Gastrocnemius medialis (tissue), 4 donors: Measurements from ENCODE around the gene KLK15. TPM values are rescaled to one million over a fixed set of nuclear protein-coding genes. Genes with fewer than 3 reads are reported as not detected.

Experiments
- ATAC-seq, 2 donors: fragments of 150-250 bp; one replicate each; pipeline ENCODE4 v1.9.1; 2016
- DNase-seq, 2 donors: peaks; one replicate each; pipeline ENCODE4 v3.0.0-alpha.2; 2019
- H3K27ac ChIP-seq, 4 donors: fragments of 200-600 bp; sonication (generic); 1 replicate in 1 of 4; 2 replicates in 3 of 4; pipeline ENCODE4 v1.5.1; 2016 to 2018; ENCODE audit warnings: mild to moderate bottlenecking in 2 of 4, moderate library complexity in 1 of 4
- H3K27me3 ChIP-seq, 3 donors: fragments of 200-600 bp; sonication (generic) in 2 of 3; 1 replicate in 1 of 3; 2 replicates in 2 of 3; pipeline versions ENCODE4 v1.5.1 to v1.6.0; 2016 to 2019; ENCODE audit warnings: mild to moderate bottlenecking in 1 of 3, moderate library complexity in 1 of 3
- H3K36me3 ChIP-seq, 2 donors: fragments of 200-600 bp; sonication (generic) in 1 of 2; one replicate each; pipeline ENCODE4 v1.5.1; 2017 to 2018
- H3K4me1 ChIP-seq, 2 donors: fragments of 200-600 bp; sonication (generic) in 1 of 2; one replicate each; pipeline ENCODE4 v1.5.1; 2016 to 2017; ENCODE audit warnings: mild to moderate bottlenecking in 2 of 2
- H3K4me3 ChIP-seq, 4 donors: fragments of 200-600 bp; sonication (generic) in 3 of 4; 1 replicate in 1 of 4; 2 replicates in 3 of 4; pipeline ENCODE4 v1.5.1; 2016 to 2019; ENCODE audit warnings: mild to moderate bottlenecking in 2 of 4
- H3K9me3 ChIP-seq, 3 donors: fragments of 200-600 bp; sonication (generic) in 2 of 3; 1 replicate in 1 of 3; 2 replicates in 2 of 3; pipeline ENCODE4 v1.5.1; 2016 to 2019
- POLR2A ChIP-seq, 2 donors: fragments of 450-650 bp; IDR thresholded peaks; one replicate each; pipeline ENCODE4 v1.6.1; 2017; ENCODE audit warnings: antibody characterized with exemption in 2 of 2, mild to moderate bottlenecking in 2 of 2, moderate library complexity in 2 of 2
- in situ Hi-C, 4 donors: fragments of 200-750 bp; cut with MboI; loops; one replicate each; pipeline versions ENCODE4 v1.15.0 to v1.8.0; 2017; ENCODE audit warnings: low sequenced_read_pairs in 4 of 4
- intact Hi-C: fragments of 100-400 bp; cut with DNase I; formaldehyde crosslinking; loops from one replicate; pipeline ENCODE4 v1.15.1; 2023; ENCODE audit warnings: low total_unique reads
- total RNA-seq, 4 donors: library from RNA; depleted of rRNA; stranded (reverse); fragments of >200 nt; gene quantifications; one replicate each; pipeline versions ENCODE4 v1.1.0 to v1.2.3, GENCODE V29; 2016
- TF ChIP-seq, protein P1 (sequence below), 5 experiments: fragments of 450-650 bp in 3 of 5; fragments of 200-600 bp in 2 of 5; sonication (generic) in 2 of 5; IDR thresholded peaks in 4 of 5; conservative IDR thresholded peaks in 1 of 5; 1 replicate in 4 of 5; 2 replicates in 1 of 5; pipeline ENCODE4 v1.5.1; 2016 to 2019; ENCODE audit warnings: antibody characterized with exemption in 5 of 5, mild to moderate bottlenecking in 3 of 5, moderate library complexity in 3 of 5

The KLK15 gene
- total RNA-seq, 4 donors from 2014 or later: not detected

DNA sequence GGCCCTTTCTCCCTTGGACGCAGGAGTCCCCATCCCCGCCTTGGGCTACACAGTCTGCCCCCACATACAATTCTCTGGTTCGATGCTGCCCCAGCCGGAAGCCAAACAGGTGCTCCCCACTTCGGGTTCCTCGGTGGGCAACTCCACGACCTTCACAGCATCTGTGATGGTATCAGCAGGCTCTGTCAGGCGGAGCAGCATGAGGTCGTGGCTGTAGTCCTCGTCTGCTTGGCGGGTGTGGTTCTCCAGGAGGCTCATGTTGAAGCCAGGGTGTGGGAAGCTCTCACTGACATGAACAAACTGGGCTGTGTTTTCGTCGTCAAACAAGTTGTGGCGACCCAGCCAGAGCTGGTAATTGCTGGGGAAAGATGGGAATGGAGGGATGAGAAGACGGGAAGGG is 13.3 kb downstream of the KLK15 start:
- intact Hi-C loops: no loop called here
- H3K27ac ChIP-seq: no peak overlapping the region
- H3K27me3 ChIP-seq: peaks cover 41 to 59% (median 53%) of the 10 kb centered on the region in 3 donors
- DNase-seq (no peak), ATAC-seq (no peak)
- no peaks in the 10 kb centered on the region for H3K9me3 ChIP-seq
- TF ChIP-seq POLR2A (IDR thresholded peaks at IDR 0.05): no peak
- TF ChIP-seq, protein P1, sequence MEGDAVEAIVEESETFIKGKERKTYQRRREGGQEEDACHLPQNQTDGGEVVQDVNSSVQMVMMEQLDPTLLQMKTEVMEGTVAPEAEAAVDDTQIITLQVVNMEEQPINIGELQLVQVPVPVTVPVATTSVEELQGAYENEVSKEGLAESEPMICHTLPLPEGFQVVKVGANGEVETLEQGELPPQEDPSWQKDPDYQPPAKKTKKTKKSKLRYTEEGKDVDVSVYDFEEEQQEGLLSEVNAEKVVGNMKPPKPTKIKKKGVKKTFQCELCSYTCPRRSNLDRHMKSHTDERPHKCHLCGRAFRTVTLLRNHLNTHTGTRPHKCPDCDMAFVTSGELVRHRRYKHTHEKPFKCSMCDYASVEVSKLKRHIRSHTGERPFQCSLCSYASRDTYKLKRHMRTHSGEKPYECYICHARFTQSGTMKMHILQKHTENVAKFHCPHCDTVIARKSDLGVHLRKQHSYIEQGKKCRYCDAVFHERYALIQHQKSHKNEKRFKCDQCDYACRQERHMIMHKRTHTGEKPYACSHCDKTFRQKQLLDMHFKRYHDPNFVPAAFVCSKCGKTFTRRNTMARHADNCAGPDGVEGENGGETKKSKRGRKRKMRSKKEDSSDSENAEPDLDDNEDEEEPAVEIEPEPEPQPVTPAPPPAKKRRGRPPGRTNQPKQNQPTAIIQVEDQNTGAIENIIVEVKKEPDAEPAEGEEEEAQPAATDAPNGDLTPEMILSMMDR (IDR thresholded peaks at IDR 0.05 in 4 of 5, conservative IDR thresholded peaks at IDR 0.05 in 1 of 5): no peak
- H3K36me3 ChIP-seq: no peaks in the 10 kb centered on the region
- H3K4me1 ChIP-seq: no peaks in the 10 kb centered on the region
- no peak overlapping the region for H3K4me3 ChIP-seq
- in situ Hi-C loops: no loop called here

DNA sequence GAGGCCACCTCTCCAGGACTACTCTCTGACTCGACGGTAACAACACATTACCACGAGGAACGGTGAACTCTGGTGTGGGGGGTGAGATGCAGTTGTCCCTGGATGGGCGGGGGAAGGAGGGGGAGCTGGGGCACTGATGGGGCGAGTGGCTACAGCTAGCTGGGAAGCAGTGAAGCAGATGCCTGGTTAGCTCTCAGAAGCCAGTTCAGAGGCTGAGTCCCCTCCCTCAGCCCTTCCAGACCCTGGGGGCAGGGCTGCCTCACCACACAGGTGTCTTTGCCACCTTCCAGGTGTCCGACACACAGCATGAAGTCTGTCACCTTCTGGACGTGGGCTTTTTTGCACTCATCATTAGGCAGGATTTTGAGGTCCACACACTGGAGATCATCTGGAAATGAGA is 13.7 kb downstream of the KLK15 start:
- Histone ChIP-seq H3K4me3 (no peak overlapping the region), H3K36me3 (no peaks in the 10 kb centered on the region), H3K27me3 (peaks cover 41 to 59% (median 53%) of the 10 kb centered on the region in 3 donors), H3K9me3 (no peaks in the 10 kb centered on the region), H3K4me1 (no peaks in the 10 kb centered on the region), H3K27ac (no peak overlapping the region)
- DNase-seq (no peak), ATAC-seq (no peak)
- in situ Hi-C loops (no loop called here), intact Hi-C loops (no loop called here)
- TF ChIP-seq POLR2A (IDR thresholded peaks at IDR 0.05): no peak
- TF ChIP-seq, protein P1 (IDR thresholded peaks at IDR 0.05 in 4 of 5, conservative IDR thresholded peaks at IDR 0.05 in 1 of 5): no peak

DNA sequence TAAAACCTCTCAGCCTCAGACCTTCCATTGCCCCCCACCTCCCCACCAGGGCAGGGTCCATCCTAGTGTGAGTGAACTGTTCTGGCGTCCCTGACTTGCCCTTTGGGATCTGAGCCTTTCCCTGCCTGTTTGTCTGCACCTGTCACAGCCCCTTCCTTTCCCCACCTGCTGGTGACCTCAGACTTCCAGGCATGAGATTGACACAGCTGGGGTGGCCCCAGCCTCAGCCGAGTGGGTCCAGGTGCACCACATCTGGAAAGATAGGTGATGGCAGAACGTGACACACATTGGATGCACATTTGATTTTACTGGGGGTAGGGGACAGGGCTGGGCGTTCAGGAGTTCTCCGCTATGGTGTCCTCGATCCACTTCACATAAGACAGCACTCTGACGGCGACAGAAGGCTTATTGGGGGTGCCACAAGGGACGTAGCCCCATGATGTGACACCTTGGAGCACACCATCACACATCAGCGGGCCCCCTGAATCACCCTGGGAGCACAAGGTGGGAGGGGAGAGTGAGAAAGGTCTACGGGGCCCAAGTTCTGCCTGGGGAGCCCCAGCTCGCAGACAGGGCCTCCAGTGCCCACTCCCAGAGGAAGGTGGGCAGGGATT is 14.4 kb downstream of the KLK15 start:
- no peaks in the 10 kb centered on the region for H3K4me1 ChIP-seq
- no peak overlapping the region for H3K27ac ChIP-seq
- in situ Hi-C loops: no loop called here
- ATAC-seq (no peak), DNase-seq (no peak)
- no peak overlapping the region for H3K4me3 ChIP-seq
- H3K9me3 ChIP-seq: no peaks in the 10 kb centered on the region
- TF ChIP-seq, protein P1 (IDR thresholded peaks at IDR 0.05 in 4 of 5, conservative IDR thresholded peaks at IDR 0.05 in 1 of 5): no peak
- no peak for TF ChIP-seq POLR2A (IDR thresholded peaks at IDR 0.05)
- H3K27me3 ChIP-seq: peaks cover 41 to 59% (median 53%) of the 10 kb centered on the region in 3 donors
- intact Hi-C loops: no loop called here
- no peaks in the 10 kb centered on the region for H3K36me3 ChIP-seq

DNA sequence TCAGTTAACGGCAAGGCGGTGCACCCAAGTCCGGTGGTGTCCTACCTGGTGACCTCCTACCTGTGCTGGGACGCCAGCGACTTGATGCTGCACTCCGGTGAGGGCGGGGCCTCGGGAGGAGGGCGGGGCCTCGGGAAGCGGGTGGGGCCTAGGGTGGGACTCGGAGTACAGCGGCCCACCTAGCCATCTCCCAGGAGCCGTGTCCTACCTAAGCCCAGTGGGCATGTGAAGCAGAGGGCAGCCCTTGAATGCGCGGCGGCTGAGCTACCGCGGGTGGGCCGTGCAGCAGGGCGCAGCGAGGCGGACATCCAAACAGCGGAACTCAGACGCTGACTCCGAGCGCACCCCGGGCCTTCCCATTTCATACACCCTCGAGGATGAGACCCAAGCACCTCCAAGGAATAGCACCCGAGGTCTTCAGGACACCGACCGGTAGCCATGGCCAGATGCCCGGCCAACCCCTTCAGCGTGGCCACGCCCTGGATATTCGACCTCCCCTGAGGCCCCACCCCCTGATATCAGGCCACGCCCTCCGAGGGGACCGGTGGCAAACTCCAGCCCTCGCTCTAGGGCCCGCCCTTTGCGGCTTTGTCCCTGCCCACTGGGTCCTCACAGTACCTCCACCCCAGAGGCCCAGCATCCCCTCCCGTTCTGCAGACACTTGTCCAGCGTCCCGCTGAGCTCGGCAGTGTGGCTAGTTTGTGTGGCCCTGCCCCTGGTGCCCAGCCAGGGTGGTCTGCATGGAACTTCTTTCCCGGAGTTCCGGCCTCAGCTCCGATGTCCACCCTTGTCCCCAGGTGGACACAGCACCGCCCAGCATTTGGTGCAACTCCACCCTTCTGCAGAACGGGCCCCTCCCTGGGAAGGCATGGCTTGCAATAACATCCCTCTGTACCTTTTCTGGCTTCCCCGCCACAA is 15.2 kb downstream of the KLK15 start:
- Histone ChIP-seq H3K4me3 (peak overlapping the region in 2 of 4 donors; percentile 25 to 28), H3K36me3 (no peaks in the 10 kb centered on the region), H3K27ac (no peak overlapping the region), H3K27me3 (peaks cover 41 to 53% (median 53%) of the 10 kb centered on the region in 3 donors), H3K4me1 (no peaks in the 10 kb centered on the region), H3K9me3 (no peaks in the 10 kb centered on the region)
- TF ChIP-seq, protein P1 (IDR thresholded peaks at IDR 0.05 in 4 of 5, conservative IDR thresholded peaks at IDR 0.05 in 1 of 5): no peak
- TF ChIP-seq POLR2A (IDR thresholded peaks at IDR 0.05): no peak
- intact Hi-C loops (no loop called here), in situ Hi-C loops (no loop called here)
- DNase-seq (no peak), ATAC-seq (no peak)
